GM20000 (cell line): ENCODE data around the gene SYN1.
A peak's percentile ranks its signal among the peaks of the same experiment; 100 is the strongest.

ENCODE experiments used
- DNase-seq: peaks from one replicate; pipeline ENCODE4 v3.0.0; 2012; ENCODE audit warnings: low spot score
- TF ChIP-seq, protein P1 (sequence below): IDR thresholded peaks from 2 replicates; pipeline ENCODE4 v1.5.1; 2012; ENCODE audit warnings: mild to moderate bottlenecking, control low read depth; ENCODE audit errors: extremely low read depth, missing control alignments

The SYN1 gene

DNA sequence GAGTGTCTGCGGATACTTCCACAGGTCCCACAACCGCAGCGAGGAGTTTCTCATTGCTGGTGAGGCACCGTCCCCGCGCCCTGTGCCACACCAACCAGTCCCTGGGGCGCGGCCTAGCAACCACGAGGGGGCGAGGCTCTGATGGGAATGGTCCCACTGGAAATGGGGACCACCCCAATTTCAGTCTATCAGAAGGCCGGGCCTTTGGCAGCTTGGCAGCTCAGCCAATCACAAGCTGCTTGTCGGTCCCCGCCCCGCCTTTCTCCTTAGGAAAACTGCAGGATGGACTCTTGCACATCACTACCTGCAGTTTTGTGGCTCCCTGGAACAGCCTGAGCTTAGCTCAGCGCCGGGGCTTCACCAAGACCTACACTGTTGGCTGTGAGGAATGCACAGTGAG, 34.4 kb downstream of the SYN1 start:
- no peak for DNase-seq
- TF ChIP-seq, protein P1, sequence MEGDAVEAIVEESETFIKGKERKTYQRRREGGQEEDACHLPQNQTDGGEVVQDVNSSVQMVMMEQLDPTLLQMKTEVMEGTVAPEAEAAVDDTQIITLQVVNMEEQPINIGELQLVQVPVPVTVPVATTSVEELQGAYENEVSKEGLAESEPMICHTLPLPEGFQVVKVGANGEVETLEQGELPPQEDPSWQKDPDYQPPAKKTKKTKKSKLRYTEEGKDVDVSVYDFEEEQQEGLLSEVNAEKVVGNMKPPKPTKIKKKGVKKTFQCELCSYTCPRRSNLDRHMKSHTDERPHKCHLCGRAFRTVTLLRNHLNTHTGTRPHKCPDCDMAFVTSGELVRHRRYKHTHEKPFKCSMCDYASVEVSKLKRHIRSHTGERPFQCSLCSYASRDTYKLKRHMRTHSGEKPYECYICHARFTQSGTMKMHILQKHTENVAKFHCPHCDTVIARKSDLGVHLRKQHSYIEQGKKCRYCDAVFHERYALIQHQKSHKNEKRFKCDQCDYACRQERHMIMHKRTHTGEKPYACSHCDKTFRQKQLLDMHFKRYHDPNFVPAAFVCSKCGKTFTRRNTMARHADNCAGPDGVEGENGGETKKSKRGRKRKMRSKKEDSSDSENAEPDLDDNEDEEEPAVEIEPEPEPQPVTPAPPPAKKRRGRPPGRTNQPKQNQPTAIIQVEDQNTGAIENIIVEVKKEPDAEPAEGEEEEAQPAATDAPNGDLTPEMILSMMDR, result no peak

DNA sequence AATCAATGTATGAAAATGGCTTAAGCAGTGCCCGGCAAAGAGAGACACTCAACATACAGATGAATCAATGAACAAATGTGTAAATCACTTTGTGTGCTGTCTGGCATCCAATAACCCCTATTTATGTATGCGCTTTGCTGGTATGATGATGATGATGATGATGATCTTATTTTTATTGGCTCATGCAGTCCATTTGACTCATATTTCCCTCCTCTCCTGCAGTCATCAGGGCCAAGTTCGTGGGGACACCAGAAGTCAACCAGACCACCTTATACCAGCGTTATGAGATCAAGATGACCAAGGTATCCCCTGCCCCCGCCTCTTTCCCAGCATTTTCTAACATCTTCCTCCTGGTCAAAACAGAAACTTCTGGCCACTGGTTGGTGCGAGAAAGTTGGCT, 34.9 kb downstream of the SYN1 start:
- TF ChIP-seq, protein P1, result no peak
- no peak for DNase-seq

DNA sequence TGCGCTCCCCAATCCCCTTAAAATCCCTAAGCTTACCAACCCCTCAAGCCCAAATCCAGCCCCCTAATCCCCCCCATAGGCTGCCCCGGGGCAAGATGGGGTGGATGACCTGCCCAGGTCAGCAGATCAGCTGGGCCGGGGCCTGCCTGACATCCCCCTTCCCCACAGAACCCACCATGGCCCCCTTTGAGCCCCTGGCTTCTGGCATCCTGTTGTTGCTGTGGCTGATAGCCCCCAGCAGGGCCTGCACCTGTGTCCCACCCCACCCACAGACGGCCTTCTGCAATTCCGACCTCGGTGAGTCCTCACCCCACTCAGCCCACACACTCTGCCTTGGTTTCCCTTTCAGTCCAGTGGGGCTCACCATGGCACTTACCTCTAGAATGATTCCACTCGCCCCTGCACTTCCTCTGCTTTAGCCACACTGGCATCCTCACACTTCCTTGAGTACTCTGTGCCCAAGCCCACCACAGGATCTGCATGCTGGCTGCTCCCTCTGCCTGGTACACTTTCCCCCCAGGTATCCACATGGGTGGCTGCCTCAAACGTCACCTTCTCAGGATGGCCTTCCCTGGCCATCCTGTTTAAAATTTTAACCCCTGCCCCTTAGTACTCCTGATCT, 36.3 kb downstream of the SYN1 start:
- TF ChIP-seq, protein P1, result no peak
- DNase-seq, result no peak

DNA sequence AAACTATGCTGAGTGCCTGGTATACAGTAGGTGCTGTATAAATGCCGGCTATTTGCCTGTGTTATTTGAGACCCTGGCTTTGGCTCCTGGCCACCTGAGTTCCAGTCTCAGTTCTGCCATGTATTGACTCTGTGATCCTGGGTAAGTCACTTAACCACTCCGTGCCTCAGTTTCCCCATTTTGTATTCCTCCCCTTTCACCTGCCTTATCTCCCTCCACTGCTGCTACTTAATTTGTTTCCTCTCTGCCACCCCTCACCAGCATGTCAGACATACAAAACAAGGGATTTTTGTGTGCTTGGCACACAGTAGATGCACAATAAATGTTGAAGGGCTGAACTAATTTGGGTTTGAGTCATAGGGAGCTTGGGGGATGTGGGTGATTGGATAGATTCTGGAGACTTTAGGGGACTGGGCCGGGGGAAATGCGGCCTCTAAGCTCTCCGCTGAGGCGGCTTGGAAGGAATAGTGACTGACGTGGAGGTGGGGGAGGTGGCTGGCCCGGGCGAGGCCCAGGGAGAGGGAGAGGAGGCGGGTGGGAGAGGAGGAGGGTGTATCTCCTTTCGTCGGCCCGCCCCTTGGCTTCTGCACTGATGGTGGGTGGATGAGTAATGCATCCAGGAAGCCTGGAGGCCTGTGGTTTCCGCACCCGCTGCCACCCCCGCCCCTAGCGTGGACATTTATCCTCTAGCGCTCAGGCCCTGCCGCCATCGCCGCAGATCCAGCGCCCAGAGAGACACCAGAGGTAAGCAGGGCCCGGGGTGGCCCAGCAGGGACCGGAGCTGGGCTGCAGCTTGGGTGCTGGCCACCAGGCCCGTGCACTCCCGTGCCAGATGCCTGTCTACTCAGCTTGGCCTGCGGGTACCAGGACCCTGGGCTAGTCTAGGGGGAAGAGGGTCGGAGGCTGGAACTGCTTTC, 37.7 kb downstream of the SYN1 start, which contains the start of gene TIMP1:
TSS of gene TIMP1 (plus strand) at position 706 of the 917 bp plus-strand sequence. CDS start 980 bp downstream, outside the sequence.
- peak; percentile 83 for DNase-seq
- TF ChIP-seq, protein P1, result no peak

DNA sequence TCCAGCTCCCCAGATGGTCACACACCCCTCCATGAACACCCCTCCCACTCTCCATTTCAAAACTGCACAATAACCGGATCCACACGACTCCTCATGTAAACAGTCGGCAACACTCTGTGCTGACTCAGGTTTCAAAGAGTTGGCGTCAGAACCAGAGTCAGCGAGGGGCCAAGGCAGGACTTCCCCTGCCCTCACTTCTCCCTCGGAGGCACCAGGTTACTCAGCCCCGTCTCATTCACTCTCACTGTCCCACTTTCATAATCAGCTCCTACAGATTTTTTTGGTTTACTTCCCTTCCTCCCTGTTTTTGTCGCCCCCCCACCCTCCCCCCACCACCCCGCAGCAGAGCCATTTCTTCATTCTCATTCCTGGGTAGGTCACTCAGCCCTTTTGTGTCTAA, 40.1 kb downstream of the SYN1 start:
- TF ChIP-seq, protein P1, result no peak
- DNase-seq, result peak; percentile 52

DNA sequence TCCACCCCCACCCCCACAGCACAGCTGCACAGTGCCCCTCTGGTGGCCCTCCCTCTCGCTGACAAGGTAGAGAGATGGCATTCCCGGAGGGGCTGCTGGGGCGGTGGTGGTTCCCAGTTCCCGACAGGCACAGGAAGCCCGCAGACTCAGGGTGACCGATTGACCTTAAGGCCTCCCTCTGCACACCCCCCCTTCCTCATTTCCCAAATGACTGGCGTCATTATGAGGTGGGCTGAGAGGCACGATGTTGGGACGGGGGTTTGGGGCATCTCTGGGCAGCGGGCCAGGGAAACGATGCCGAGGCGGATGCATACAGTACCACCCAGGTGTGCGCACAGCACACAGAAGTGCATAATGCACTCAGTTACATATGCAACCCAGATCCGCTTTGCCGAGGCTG, 41.0 kb downstream of the SYN1 start:
- no peak for DNase-seq
- TF ChIP-seq, protein P1, result no peak

DNA sequence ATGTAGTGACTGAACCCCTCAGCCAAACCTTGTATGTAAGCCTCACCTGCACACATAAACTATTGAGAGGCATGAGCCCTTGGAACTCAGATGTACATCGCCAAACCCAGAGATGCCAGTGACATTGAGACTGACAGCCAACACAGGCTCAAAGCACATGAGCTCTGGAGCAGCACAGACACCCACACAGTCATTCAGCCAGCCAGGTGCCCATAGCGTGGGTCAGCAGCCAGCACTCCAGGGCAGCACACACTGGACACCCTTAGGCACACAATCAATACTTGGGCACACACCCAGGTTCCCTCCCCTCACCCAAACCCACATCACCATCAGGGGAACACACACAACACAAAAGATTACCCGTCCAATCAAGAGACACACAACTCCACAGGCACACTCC, 41.8 kb downstream of the SYN1 start:
- TF ChIP-seq, protein P1, result no peak
- no peak for DNase-seq
